AG10803 (cell line): ENCODE data around the gene XIRP2.

ENCODE experiments used
- DNase-seq: peaks from one replicate; pipeline ENCODE4 v3.0.0; 2010; ENCODE audit warnings: low read depth
- H3K4me3 ChIP-seq: 2 replicates; pipeline ENCODE4 v1.5.1; 2011; ENCODE audit warnings: mild to moderate bottlenecking, low read length, control low read depth
- TF ChIP-seq, protein P1 (sequence below): conservative IDR thresholded peaks from 2 replicates; pipeline ENCODE4 v1.5.1; 2011; ENCODE audit warnings: mild to moderate bottlenecking, low read length, control low read depth, inconsistent platforms

Gene XIRP2

DNA sequence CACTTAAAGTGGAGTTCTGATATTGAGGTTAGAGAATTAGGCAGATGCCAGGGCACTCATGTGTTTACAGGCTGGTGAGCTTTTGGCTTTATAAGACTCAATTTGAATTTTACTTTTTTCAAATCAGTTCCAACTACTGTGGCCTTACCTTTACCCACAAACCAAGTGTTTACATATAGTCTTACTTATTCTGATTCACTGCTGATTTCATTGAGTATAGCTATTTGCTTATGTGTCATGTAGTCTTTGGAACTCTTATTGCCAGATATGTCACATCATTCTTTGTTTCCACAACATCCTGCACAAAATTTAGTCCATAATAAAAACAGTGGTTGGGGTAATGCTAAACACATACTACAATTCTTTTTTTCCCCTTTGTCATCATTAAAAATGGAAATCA lies 96.5 kb downstream of the XIRP2 start:
- H3K4me3 ChIP-seq = no peak overlapping the region
- TF ChIP-seq, protein P1, sequence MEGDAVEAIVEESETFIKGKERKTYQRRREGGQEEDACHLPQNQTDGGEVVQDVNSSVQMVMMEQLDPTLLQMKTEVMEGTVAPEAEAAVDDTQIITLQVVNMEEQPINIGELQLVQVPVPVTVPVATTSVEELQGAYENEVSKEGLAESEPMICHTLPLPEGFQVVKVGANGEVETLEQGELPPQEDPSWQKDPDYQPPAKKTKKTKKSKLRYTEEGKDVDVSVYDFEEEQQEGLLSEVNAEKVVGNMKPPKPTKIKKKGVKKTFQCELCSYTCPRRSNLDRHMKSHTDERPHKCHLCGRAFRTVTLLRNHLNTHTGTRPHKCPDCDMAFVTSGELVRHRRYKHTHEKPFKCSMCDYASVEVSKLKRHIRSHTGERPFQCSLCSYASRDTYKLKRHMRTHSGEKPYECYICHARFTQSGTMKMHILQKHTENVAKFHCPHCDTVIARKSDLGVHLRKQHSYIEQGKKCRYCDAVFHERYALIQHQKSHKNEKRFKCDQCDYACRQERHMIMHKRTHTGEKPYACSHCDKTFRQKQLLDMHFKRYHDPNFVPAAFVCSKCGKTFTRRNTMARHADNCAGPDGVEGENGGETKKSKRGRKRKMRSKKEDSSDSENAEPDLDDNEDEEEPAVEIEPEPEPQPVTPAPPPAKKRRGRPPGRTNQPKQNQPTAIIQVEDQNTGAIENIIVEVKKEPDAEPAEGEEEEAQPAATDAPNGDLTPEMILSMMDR = no peak
- DNase-seq = no peak

DNA sequence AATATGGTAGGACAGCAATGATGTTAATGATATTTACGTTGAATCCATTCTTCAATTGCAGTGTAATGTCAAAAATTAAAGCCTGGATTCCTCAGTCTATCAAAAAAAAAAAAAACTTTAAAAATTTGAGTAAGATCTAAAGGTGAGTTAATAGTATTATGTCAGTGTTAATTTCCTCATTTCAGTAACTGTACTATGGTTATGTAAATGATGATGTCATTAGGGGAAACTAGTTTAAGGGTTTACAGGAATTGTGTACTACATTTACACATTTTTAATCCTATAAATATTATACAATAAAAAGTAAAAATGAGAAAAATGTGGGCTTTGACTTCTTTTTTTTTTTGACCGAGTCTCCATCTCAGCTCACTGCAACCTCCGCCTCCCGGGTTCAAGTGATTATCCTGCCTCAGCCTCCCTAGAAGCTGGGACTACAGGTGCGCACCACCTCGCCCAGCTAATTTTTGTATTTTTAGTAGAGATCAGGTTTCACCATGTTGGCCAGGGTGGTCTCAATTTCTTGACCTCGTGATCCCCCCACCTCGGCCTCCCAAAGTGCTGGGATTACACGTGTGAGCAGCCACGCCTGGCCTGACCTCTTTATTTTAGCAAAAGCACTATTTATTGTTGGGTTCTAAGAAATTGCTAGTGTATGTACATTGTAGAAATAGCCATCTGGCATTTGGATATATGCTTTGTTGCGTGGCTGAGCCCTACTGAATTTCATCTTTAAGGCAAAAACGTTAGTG lies 106.5 kb downstream of the XIRP2 start:
- TF ChIP-seq, protein P1 = no peak
- no peak for DNase-seq
- no peak overlapping the region for H3K4me3 ChIP-seq

DNA sequence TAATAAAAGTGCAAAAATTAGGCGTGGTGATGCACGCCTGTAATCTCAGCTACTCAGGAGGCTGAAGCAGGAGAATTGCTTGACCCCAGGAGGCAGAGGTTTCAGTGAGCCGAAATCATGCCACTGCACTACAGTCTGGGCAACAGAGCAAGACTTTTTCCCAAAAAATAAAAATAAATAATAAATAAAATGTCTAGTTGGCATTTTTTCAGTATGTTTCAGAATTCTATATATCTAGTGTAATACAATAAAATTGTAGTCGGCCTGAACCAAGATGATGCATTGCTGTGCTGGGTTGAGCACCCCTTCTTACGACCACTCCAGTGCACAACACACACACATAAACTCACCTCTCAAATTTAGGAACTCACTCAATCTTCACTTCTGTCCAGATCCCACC lies 108.2 kb downstream of the XIRP2 start:
- TF ChIP-seq, protein P1 = no peak
- no peak for DNase-seq
- no peak overlapping the region for H3K4me3 ChIP-seq

DNA sequence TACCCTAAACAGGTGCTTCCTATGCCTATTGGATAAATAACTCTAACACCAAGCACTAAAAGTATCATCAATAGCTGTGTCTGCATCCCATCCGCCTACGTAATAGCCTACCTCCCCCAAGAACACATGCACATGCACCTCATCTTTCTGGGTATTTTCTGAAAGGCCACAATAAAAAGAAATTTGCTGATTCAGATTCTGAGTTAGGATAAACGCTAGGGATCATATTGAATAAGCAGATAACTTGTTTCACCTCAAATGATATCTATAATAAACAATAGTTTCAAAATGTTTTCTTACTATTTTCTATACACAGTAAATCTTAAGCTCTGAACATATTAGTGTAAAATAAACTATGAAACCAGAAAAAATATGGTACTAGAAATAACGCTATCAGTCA lies 112.9 kb downstream of the XIRP2 start:
- no peak for DNase-seq
- TF ChIP-seq, protein P1 = no peak
- H3K4me3 ChIP-seq = no peak overlapping the region

DNA sequence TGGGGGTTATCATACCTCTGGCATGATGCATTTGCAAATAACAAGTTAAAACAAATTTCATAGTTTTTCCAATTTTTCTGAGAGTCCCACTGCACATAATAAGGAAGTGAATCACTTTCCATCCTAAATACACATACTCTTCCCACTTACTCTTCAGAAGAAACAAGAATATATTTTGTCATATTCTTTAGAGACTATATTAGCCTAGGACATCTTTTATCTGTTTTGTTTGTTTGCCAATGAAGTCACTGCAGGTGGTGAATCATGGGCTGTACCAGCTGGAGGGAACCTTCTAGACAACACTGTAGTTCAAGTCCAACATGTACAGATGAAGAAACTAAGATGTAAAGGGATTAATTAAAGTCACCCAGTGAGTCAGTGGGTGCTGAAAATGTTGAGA lies 116.8 kb downstream of the XIRP2 start:
- TF ChIP-seq, protein P1 = no peak
- DNase-seq = no peak

DNA sequence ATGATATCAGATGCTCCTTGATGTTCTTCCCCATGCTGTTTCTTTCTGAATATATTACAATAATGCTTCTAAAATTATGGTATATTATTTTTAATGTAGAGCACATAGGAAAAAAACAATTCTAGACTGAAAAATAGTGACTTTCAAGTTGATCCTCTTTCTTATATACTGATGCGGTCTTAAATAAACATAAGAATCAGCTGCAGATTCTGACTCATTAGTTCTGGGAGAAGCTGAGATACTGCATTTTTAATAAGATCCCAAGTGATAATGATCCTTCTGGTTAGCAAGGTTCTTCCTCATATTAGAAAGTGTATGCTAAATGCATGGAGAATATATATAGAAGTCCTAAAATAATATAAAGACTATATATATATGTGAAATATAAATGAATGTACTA lies 124.9 kb downstream of the XIRP2 start:
- TF ChIP-seq, protein P1 = no peak
- DNase-seq = no peak
- H3K4me3 ChIP-seq = no peak overlapping the region

More for the DNA sequence above, 116.8 kb downstream of the XIRP2 start:
- no peak overlapping the region for H3K4me3 ChIP-seq

DNA sequence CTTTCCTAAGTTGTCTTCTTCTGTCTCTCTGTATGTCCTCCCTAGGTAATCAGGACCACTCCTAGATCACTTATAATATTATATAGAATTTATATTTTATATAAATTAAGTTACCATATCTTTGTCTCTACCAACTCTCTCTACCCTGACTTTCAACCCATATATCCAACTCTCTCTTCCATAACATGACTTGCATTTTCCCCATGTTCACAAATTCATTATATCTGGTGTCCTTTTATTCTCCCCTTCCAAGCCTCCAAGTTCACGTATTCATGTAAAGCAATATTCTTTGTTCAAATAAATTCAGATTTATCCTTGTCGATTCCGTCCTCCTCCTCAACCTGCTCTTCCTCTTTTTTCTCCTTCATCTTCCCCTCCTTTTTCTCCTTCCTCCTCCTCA lies 127.5 kb downstream of the XIRP2 start:
- no peak for DNase-seq
- TF ChIP-seq, protein P1 = no peak

More for the DNA sequence above, 127.5 kb downstream of the XIRP2 start:
- no peak overlapping the region for H3K4me3 ChIP-seq
